Measurements from ENCODE around the gene DNAAF2.
"Not testable (repeated sequence)": the region's sequence is repeated elsewhere in the genome, so short reads cannot be mapped to it uniquely, and the experiment has no call there.

Gene DNAAF2, protein sequence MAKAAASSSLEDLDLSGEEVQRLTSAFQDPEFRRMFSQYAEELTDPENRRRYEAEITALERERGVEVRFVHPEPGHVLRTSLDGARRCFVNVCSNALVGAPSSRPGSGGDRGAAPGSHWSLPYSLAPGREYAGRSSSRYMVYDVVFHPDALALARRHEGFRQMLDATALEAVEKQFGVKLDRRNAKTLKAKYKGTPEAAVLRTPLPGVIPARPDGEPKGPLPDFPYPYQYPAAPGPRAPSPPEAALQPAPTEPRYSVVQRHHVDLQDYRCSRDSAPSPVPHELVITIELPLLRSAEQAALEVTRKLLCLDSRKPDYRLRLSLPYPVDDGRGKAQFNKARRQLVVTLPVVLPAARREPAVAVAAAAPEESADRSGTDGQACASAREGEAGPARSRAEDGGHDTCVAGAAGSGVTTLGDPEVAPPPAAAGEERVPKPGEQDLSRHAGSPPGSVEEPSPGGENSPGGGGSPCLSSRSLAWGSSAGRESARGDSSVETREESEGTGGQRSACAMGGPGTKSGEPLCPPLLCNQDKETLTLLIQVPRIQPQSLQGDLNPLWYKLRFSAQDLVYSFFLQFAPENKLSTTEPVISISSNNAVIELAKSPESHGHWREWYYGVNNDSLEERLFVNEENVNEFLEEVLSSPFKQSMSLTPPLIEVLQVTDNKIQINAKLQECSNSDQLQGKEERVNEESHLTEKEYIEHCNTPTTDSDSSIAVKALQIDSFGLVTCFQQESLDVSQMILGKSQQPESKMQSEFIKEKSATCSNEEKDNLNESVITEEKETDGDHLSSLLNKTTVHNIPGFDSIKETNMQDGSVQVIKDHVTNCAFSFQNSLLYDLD

DNA sequence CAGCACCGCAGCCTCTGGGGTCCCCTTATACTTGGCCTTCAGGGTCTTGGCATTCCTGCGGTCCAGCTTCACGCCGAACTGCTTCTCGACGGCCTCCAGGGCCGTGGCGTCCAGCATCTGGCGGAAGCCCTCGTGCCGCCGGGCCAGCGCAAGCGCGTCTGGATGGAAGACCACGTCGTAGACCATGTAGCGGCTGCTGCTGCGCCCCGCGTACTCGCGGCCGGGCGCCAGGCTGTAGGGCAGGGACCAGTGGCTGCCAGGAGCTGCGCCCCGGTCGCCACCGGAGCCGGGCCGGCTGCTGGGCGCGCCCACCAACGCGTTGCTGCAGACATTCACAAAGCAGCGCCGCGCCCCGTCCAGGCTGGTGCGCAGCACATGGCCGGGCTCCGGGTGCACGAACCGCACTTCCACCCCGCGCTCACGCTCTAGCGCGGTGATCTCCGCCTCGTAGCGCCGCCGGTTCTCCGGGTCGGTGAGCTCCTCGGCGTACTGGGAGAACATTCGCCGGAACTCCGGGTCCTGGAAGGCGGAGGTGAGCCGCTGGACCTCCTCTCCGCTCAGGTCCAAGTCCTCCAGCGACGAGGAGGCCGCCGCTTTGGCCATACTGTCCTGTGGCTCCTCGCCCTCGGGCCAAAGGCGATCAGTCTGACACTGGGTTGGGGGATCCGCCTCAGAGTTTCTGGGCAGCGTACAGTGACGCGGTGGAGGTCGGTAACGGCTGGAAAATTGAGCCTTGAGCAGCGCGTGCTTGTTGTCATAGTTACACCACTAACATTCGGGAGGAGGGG is at the start of gene DNAAF2:
DNAAF2 (minus strand) TSS at position 698 of the 788 bp plus-strand sequence; CDS start at position 603, 95 bp downstream.
- TF ChIP-seq, protein P1, sequence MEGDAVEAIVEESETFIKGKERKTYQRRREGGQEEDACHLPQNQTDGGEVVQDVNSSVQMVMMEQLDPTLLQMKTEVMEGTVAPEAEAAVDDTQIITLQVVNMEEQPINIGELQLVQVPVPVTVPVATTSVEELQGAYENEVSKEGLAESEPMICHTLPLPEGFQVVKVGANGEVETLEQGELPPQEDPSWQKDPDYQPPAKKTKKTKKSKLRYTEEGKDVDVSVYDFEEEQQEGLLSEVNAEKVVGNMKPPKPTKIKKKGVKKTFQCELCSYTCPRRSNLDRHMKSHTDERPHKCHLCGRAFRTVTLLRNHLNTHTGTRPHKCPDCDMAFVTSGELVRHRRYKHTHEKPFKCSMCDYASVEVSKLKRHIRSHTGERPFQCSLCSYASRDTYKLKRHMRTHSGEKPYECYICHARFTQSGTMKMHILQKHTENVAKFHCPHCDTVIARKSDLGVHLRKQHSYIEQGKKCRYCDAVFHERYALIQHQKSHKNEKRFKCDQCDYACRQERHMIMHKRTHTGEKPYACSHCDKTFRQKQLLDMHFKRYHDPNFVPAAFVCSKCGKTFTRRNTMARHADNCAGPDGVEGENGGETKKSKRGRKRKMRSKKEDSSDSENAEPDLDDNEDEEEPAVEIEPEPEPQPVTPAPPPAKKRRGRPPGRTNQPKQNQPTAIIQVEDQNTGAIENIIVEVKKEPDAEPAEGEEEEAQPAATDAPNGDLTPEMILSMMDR (conservative IDR thresholded peaks at IDR 0.05; ENCODE audit: low read depth, low read length), result no peak
- peak; percentile 62 for DNase-seq (ENCODE audit: low read depth)
- H3K4me3 ChIP-seq (ENCODE audit: low read length), result peak within 1 kb of the TSS; percentile 92

DNA sequence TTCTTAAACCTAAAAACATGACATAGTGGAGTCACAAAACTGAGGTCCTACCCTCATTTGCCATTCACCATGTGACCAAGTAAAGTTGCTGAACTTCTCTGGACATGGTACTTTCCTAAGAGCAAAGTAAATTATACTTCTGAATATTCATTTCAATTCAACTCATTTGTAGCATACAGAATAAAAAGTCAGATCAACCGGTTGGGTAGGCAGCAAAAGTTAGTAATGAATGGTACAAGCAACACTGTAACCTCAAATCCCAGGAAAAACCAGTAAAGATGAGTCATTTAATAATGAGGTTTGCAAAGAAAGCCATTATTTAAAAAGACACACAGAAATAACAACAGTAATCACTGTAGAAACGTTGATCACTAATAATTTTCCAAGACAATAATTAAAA is 44.2 kb upstream of the DNAAF2 start:
- no peak for DNase-seq (ENCODE audit: low read depth)
- no peak overlapping the region for H3K4me3 ChIP-seq (ENCODE audit: low read length)
- TF ChIP-seq, protein P1 (conservative IDR thresholded peaks at IDR 0.05; ENCODE audit: low read depth, low read length), result no peak

DNA sequence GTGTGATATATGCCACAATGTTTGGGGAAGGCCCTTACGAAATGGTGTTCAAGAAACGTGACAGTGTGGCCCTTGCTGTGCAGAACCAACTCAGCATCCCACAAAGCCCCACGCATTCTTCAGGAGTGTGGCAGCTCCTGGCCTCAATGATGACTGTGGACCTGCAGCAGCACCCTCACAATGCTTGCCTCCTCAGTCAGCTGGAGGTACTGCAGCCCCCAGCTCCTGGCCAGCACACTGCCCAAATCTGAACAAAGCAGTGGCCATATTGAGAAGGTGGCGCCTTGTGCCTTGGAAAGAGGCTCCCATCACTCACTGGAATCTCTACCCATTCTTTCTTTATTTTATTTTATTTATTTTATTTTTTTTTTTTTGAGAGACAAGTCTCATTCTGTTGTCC is 42.6 kb upstream of the DNAAF2 start:
- TF ChIP-seq, protein P1 (conservative IDR thresholded peaks at IDR 0.05; ENCODE audit: low read depth, low read length), result no peak
- H3K4me3 ChIP-seq (ENCODE audit: low read length), result no peak overlapping the region
- DNase-seq (ENCODE audit: low read depth), result no peak

DNA sequence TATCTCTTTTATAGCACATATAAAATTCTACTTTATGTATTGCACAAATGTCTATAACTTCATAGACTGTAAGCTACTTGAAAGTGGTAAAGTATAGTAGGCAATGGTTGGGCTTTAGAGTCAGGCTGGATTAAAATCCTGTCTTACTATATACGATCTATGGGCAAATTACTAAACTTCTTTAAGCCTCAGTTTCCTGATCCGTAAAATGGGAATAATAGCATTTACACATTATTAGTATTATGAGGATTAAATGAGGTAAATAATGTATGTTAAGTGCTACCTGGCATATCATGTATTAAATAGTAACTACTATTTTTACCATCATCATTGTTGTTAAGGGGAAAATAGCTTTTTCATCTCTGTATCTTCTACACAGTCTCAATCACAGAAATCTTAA is 38.5 kb upstream of the DNAAF2 start:
- TF ChIP-seq, protein P1 (conservative IDR thresholded peaks at IDR 0.05; ENCODE audit: low read depth, low read length), result no peak
- DNase-seq (ENCODE audit: low read depth), result no peak
- no peak overlapping the region for H3K4me3 ChIP-seq (ENCODE audit: low read length)

DNA sequence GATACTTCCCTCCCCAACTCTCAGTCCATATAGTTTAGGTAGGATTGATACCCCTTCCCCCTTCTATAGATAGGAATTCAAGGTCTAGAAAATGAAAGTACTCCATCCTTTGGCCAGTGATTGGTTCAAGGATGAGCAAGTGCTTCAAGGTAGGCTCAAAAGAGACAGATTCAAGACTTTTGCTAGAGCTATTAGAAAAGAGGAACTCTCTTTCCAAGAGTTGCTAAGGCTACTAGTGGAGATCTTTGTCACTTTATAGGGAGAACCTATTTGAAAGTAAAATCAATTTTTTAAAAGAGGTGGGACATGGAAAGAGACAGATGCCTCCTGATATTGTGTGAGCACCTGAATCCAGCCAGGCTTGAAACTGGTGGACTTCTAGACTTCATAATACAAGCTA is 35.4 kb upstream of the DNAAF2 start:
- no peak overlapping the region for H3K4me3 ChIP-seq (ENCODE audit: low read length)
- TF ChIP-seq, protein P1 (conservative IDR thresholded peaks at IDR 0.05; ENCODE audit: low read depth, low read length), result no peak
- DNase-seq (ENCODE audit: low read depth), result no peak

DNA sequence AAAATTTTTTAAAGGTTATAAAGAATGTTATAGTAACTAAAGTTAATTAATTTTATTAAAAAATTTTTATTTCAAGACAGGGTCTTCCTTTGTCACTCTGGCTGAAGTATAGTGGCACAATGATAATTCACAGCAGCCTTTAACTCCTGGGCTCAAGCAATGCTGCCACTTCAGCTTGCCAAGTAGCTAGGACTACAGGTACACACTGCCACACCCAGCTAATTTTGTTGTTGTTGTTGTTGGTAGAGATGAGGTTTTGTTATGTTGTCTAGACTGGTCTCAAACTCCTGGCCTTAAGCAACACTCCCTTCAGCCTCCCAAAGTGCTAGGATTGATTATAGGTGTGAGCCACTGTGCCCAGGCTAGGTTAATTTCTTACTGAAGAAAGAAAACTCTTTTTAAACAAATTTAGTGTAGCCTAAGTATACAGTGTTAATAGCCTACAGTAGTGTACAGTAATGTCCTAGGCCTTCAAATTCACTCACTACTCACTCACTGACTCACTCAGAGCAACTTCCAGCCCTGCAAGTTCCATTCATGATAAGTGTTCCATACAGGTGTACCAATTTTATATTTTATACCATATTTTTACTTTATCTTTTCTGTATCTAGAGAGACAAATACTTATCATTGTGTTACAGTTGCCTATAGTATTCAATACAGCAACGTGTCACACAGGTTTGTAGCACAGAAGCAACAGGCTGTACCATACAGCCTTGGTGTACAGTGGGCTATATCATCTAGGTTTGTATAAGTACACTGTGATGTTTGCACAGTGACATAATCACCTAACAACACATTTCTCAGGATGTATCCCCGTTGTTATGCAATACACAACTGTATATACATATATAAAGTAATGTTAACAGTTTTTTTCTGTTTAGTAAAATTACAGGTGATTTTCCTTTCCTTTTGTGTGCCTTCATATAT is 24.7 kb upstream of the DNAAF2 start:
- H3K4me3 ChIP-seq (ENCODE audit: low read length), result no peak overlapping the region
- no peak for DNase-seq (ENCODE audit: low read depth)
- TF ChIP-seq, protein P1 (conservative IDR thresholded peaks at IDR 0.05; ENCODE audit: low read depth, low read length), result no peak

DNA sequence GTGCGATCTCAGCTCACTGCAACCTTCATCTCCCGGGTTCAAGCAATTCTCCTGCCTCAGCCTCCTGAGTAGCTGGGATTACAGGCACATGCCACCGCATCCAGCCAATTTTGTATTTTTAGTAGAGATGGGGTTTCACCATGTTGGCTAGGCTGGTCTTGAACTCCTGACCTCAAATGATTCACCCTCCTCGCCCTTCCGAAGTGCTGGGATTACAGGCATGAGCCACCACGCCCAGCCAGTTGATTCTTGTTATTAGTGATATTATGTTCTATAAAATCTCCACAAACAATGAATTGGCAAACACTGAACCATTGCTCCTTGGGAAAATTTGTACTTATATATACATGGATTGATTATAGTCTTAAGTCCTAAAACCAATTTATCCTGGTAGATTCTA is 22.5 kb upstream of the DNAAF2 start:
- not testable (repeated sequence) for DNase-seq (ENCODE audit: low read depth); H3K4me3 ChIP-seq (ENCODE audit: low read length)

All from retinal pigment epithelial cell (primary cell).